HepG2 (cell line): ENCODE data around the gene SARNP. TPM values are rescaled to one million over a fixed set of nuclear protein-coding genes. Genes with fewer than 3 reads are reported as not detected.

Experiments used
- ATAC-seq: fragments of 200-7000 bp; cut with Tn5 transposase; 3 replicates; pipeline ENCODE4 v1.9.1; 2020; ENCODE audit warnings: mild to moderate bottlenecking, moderate library complexity
- BruUV-seq: library from RNA; stranded (reverse); fragments of 400-500 nt; replicated peaks from 2 replicates; lab custom pipeline; 2021; lab: Mats Ljungman, UMichigan
- CTCF ChIA-PET: fragments of 300-600 bp; formaldehyde crosslinking; extraction: SDS; loops from one replicate; lab custom pipeline; 2021; ENCODE audit warnings: low total read pairs, inconsistent platforms, low intra/inter-chr PET ratio; lab: Yijun Ruan, JAX
- POLR2A ChIA-PET: fragments of 350-600 bp; sonication (Branson Sonifier 250); formaldehyde crosslinking; loops from one replicate; lab custom pipeline; 2020; ENCODE audit warnings: antibody characterized with exemption, inconsistent platforms; lab: Yijun Ruan, JAX
- DNase-seq: peaks from one replicate; pipeline ENCODE4 v3.0.0-alpha.2; 2015; ENCODE audit warnings: low spot score
- FAIRE-seq: peaks from 3 replicates; lab custom pipeline; 2011; peaks lifted over from hg19 to GRCh38; lab: Jason Lieb, UNC
- H2AFZ ChIP-seq: one replicate; pipeline ENCODE4 v1.6.1; 2011; ENCODE audit warnings: low read length, inconsistent platforms
- H3K27ac ChIP-seq: fragments of 300-600 bp; 3 replicates; pipeline ENCODE4 v1.8.0; 2011; ENCODE audit warnings: mixed run types, mild to moderate bottlenecking, mixed read lengths, low read length, inconsistent platforms; ENCODE audit not compliant: insufficient read depth; ENCODE audit errors: extremely low read length
- H3K27me3 ChIP-seq, 2 experiments: fragments of 200-600 bp in 1 of 2; 2 replicates in 1 of 2; 3 replicates in 1 of 2; pipeline versions ENCODE4 v1.6.0 to v1.8.0; 2011; ENCODE audit warnings: low read length in 2 of 2, mild to moderate bottlenecking in 2 of 2, moderate library complexity in 2 of 2, inconsistent platforms in 1 of 2; ENCODE audit not compliant: insufficient read depth in 2 of 2, control insufficient read depth in 1 of 2
- H3K36me3 ChIP-seq, 2 experiments: fragments of 200-600 bp in 1 of 2; replicated peaks in 1 of 2; 2 replicates in 1 of 2; 3 replicates in 1 of 2; pipeline versions ENCODE4 v1.5.1 to v1.8.0; 2011; ENCODE audit warnings: low read length in 2 of 2, inconsistent platforms in 1 of 2; ENCODE audit not compliant: insufficient read depth in 2 of 2, control insufficient read depth in 1 of 2
- H3K4me1 ChIP-seq: 2 replicates; pipeline ENCODE4 v1.5.1; 2012; ENCODE audit warnings: low read length, inconsistent platforms; ENCODE audit not compliant: insufficient read depth
- H3K4me2 ChIP-seq: 2 replicates; pipeline ENCODE4 v1.6.0; 2011; ENCODE audit warnings: low read depth, low read length, inconsistent platforms
- H3K4me3 ChIP-seq, 3 experiments: fragments of 200-600 bp in 1 of 3; sonication (generic), shearing (Covaris generic) in 1 of 3; replicated peaks in 1 of 3; 2 replicates each; pipeline ENCODE4 v1.5.1; 2011 to 2016; ENCODE audit warnings: low read length in 3 of 3, inconsistent platforms in 2 of 3, low read depth in 2 of 3, mild to moderate bottlenecking in 2 of 3, control low read depth in 1 of 3, mixed read lengths in 1 of 3; ENCODE audit not compliant: insufficient read depth in 1 of 3
- H3K79me2 ChIP-seq: one replicate; pipeline ENCODE4 v1.6.1; 2011; ENCODE audit warnings: low read length, inconsistent platforms; ENCODE audit not compliant: insufficient read depth
- H3K9ac ChIP-seq: 2 replicates; pipeline ENCODE4 v1.6.0; 2011; ENCODE audit warnings: mild to moderate bottlenecking, low read depth, low read length, inconsistent platforms; ENCODE audit not compliant: insufficient read depth
- H3K9me3 ChIP-seq: 2 replicates; pipeline ENCODE4 v1.5.1; 2012; ENCODE audit warnings: mild to moderate bottlenecking, low read length
- H4K20me1 ChIP-seq: 2 replicates; pipeline ENCODE4 v1.6.0; 2011; ENCODE audit warnings: inconsistent platforms, mild to moderate bottlenecking, low read length, moderate library complexity; ENCODE audit not compliant: insufficient read depth
- BORCS8-MEF2B ChIP-seq: sonication (generic); formaldehyde crosslinking; IDR thresholded peaks from 2 replicates; pipeline ENCODE4 v1.8.0; 2022; ENCODE audit warnings: mild to moderate bottlenecking, missing genetic modification reagents
- CBX1 ChIP-seq: IDR thresholded peaks from one replicate; pipeline ENCODE4 v1.6.1; 2016; ENCODE audit warnings: antibody characterized with exemption, low read depth
- DR1 ChIP-seq: sonication (generic); formaldehyde crosslinking; IDR thresholded peaks from 2 replicates; pipeline ENCODE4 v1.8.0; 2021; ENCODE audit warnings: mild to moderate bottlenecking, missing genetic modification reagents, inconsistent platforms
- FOXC1 ChIP-seq: sonication (generic); formaldehyde crosslinking; IDR thresholded peaks from 2 replicates; pipeline ENCODE4 v1.8.0; 2022; ENCODE audit warnings: mild to moderate bottlenecking, missing genetic modification reagents, borderline replicate concordance
- GZF1 ChIP-seq: sonication (generic); formaldehyde crosslinking; IDR thresholded peaks from 2 replicates; pipeline ENCODE4 v1.5.1; 2020; ENCODE audit warnings: mild to moderate bottlenecking, missing genetic modification reagents
- KDM6A ChIP-seq: IDR thresholded peaks from 2 replicates; pipeline ENCODE4 v1.6.1; 2016; ENCODE audit warnings: low read depth
- KLF11 ChIP-seq: IDR thresholded peaks from 2 replicates; pipeline ENCODE4 v1.6.1; 2016; ENCODE audit warnings: missing compliant biosample characterization
- KLF16 ChIP-seq, 2 experiments: sonication (generic) in 1 of 2; formaldehyde crosslinking in 1 of 2; IDR thresholded peaks; 2 replicates each; pipeline versions ENCODE4 v1.6.1 to v1.8.0; 2016 to 2023; ENCODE audit warnings: missing genetic modification reagents in 2 of 2, missing compliant biosample characterization in 1 of 2
- MATR3 ChIP-seq: sonication (generic); formaldehyde crosslinking; IDR thresholded peaks from 2 replicates; pipeline ENCODE4 v1.4.0; 2020; ENCODE audit warnings: missing genetic modification reagents
- MTA3 ChIP-seq: sonication (generic); formaldehyde crosslinking; IDR thresholded peaks from 2 replicates; pipeline ENCODE4 v1.4.0; 2020; ENCODE audit warnings: missing genetic modification reagents
- RAD21 ChIP-seq: fragments of 450-650 bp; formaldehyde crosslinking; IDR thresholded peaks from 2 replicates; pipeline ENCODE4 v1.5.0; 2020; ENCODE audit warnings: mild to moderate bottlenecking
- REPIN1 ChIP-seq: sonication (generic); formaldehyde crosslinking; IDR thresholded peaks from 2 replicates; pipeline ENCODE4 v1.8.0; 2022; ENCODE audit warnings: missing genetic modification reagents, low read depth, mild to moderate bottlenecking, borderline replicate concordance
- SMAD3 ChIP-seq: sonication (generic); formaldehyde crosslinking; IDR thresholded peaks from 2 replicates; pipeline ENCODE4 v1.4.0; 2020; ENCODE audit warnings: missing genetic modification reagents
- ZFP1 ChIP-seq: IDR thresholded peaks from 2 replicates; pipeline ENCODE4 v1.6.1; 2016
- ZFP36L1 ChIP-seq: sonication (generic); formaldehyde crosslinking; IDR thresholded peaks from 2 replicates; pipeline ENCODE4 v1.8.0; 2022; ENCODE audit warnings: mild to moderate bottlenecking, missing genetic modification reagents, moderate library complexity
- ZFP41 ChIP-seq: sonication (generic); formaldehyde crosslinking; IDR thresholded peaks from 2 replicates; pipeline ENCODE4 v1.4.0; 2020; ENCODE audit warnings: mild to moderate bottlenecking, missing genetic modification reagents, borderline replicate concordance
- ZFX ChIP-seq: sonication (generic); formaldehyde crosslinking; IDR thresholded peaks from 2 replicates; pipeline ENCODE4 v1.4.0; 2020; ENCODE audit warnings: mild to moderate bottlenecking, low read depth, missing genetic modification reagents, moderate library complexity
- ZNF224 ChIP-seq: sonication (generic); formaldehyde crosslinking; IDR thresholded peaks from 2 replicates; pipeline ENCODE4 v1.5.0; 2020; ENCODE audit warnings: mild to moderate bottlenecking, missing genetic modification reagents
- ZNF234 ChIP-seq: sonication (generic); formaldehyde crosslinking; conservative IDR thresholded peaks from 2 replicates; pipeline ENCODE4 v1.5.1; 2020; ENCODE audit warnings: mild to moderate bottlenecking, missing genetic modification reagents
- ZNF317 ChIP-seq: sonication (generic); formaldehyde crosslinking; IDR thresholded peaks from 2 replicates; pipeline ENCODE4 v1.5.0; 2020; ENCODE audit warnings: mild to moderate bottlenecking, missing genetic modification reagents
- ZNF329 ChIP-seq: sonication (generic); formaldehyde crosslinking; IDR thresholded peaks from 2 replicates; pipeline ENCODE4 v1.9.0; 2021; ENCODE audit warnings: low read depth, mild to moderate bottlenecking, missing genetic modification reagents
- ZNF446 ChIP-seq: sonication (generic); formaldehyde crosslinking; IDR thresholded peaks from 2 replicates; pipeline ENCODE4 v1.5.0; 2020; ENCODE audit warnings: mild to moderate bottlenecking, missing genetic modification reagents
- WGBS: methylation state at CpG from one replicate; pipeline ENCODE4 v1.1.6; 2017; ENCODE audit warnings: low lambda C conversion rate; 5-methylcytosine and 5-hydroxymethylcytosine counted together
- in situ Hi-C: cut with HindIII; loops from 2 replicates; pipeline ENCODE4 v1.10.0; 2017; ENCODE audit warnings: low pct_unique_long_range_greater_than_20kb; ENCODE audit not compliant: extremely low pct_ligation_motif_present
- intact Hi-C: fragments of 100-400 bp; cut with micrococcal nuclease; formaldehyde crosslinking; loops from one replicate; pipeline ENCODE4 v1.10.0; 2022; ENCODE audit not compliant: unreplicated experiment
- polyA plus RNA-seq, 8 experiments: library from polyadenylated mRNA; depleted of rRNA in 3 of 8; stranded (reverse) in 7 of 8; unstranded in 1 of 8; fragments of >200 nt; fragmentation: Illumina TruSeq in 4 of 8; extraction: Trizol in 4 of 8; gene quantifications; 2 replicates each; pipeline versions ENCODE4 v1.2.1 to v1.2.3, GENCODE V29; 2011 to 2016; ENCODE audit warnings: low read depth in 4 of 8, missing spikeins in 1 of 8, mixed read lengths in 1 of 8; ENCODE audit not compliant: insufficient read depth in 1 of 8
- total RNA-seq, 5 experiments: library from RNA; depleted of rRNA; stranded (reverse); fragments of >200 nt; fragmentation: Illumina TruSeq; extraction: Trizol; gene quantifications; 2 replicates each; pipeline ENCODE4 v1.2.3, GENCODE V29; 2016; ENCODE audit warnings: low read depth in 1 of 5
- TF ChIP-seq, protein P1 (sequence below): sonication (generic); formaldehyde crosslinking; IDR thresholded peaks from 2 replicates; pipeline ENCODE4 v1.4.0; 2020; ENCODE audit warnings: missing genetic modification reagents
- TF ChIP-seq, protein P2 (sequence below): sonication (generic); formaldehyde crosslinking; IDR thresholded peaks from 2 replicates; pipeline ENCODE4 v1.8.0; 2022; ENCODE audit warnings: mild to moderate bottlenecking, missing genetic modification reagents, moderate library complexity

Gene SARNP
- total and polyA plus RNA-seq, 2 of the 13 experiments (the other 11 are each of a cell fraction or from before 2014, with no cell fraction given) = 59.0 to 95.4 TPM

DNA sequence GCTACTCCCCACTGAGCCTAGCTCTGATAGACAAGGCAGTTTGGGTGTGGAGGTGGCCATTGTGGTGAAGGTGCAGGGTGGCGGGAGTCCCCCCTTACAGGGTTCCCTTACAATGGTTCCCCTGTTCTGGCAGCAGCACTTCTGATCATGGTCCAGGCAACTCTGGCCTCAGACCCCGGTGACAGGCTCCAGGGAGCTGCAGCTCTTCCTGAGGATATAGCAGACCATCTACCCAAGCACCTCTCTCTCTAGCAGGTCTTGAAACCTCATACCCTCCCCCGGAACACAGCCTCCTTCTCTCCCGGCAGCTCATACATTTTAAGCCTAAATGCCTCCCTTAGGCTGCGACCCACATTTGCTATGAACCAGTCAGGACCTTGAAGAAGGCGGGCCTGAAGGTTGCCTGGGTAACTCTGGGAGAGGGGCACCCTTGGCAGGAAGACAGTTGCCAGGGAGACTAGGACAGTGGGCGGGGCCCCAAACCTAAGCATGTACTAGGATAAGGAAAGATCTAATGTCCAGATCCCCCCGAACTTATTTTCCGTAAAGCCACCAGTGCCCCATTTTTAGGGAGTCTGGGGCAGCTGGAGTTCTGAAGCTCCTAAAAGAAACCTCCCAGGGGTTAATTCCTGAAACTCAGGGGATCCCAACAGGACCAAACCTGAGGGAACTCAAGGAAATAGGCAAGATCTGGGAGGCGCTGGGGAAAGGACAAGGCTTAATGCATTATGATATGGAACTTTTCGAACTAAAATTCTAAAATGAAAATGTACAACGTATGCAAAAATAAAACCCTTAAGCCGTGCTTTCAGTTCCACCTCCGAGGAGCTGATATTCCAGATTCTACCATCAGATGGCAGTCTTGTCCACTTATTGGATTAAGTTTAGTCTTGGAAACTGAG, 79.2 kb downstream of the SARNP start:
- no peaks in the 10 kb centered on the region for H4K20me1 ChIP-seq
- peaks cover 36% of the 10 kb centered on the region for H3K4me1 ChIP-seq
- POLR2A ChIA-PET = interaction anchor here (0.8 to 3.1 kb wide), 14 partner anchors 9 to 342 kb away, joined by 3 to 27 read pairs (median 4); partner anchors contain the start of genes CD63, DNAJC14, ORMDL2 and PYM1
- H3K4me2 ChIP-seq = peak overlapping the region; percentile 84
- H3K79me2 ChIP-seq = no peaks in the 10 kb centered on the region
- CTCF ChIA-PET = interaction anchor here (0.7 to 3.3 kb wide), 9 partner anchors 56 to 451 kb away, joined by 3 to 23 read pairs (median 3); partner anchors contain the start of gene SMARCC2
- H3K27ac ChIP-seq = peak overlapping the region; percentile 34
- peaks cover 0 to 6% of the 10 kb centered on the region in 2 experiments; a peak in 2 of 5 replicates for H3K27me3 ChIP-seq
- no peaks in the 10 kb centered on the region for H3K9me3 ChIP-seq
- H3K36me3 ChIP-seq = no peaks in the 10 kb centered on the region
- peak overlapping the region; percentile 50 to 66 (median 63) for H3K4me3 ChIP-seq
- no TSS peak for BruUV-seq
- H2AFZ ChIP-seq = peak overlapping the region; percentile 85
- DNase-seq (peak; percentile 72), FAIRE-seq (peak; percentile 96), ATAC-seq (peak; percentile 57)
- WGBS = 0% methylated on average over 12 of the region's 14 CpGs
- intact Hi-C loops = loop anchor here (1.0 to 5.0 kb wide), 3 partner anchors 59 to 299 kb away; partner anchors contain the start of gene DGKA
- H3K9ac ChIP-seq = peak overlapping the region; percentile 39
- in situ Hi-C loops = loop anchor here (5.0 kb wide), 4 partner anchors 59 to 294 kb away; no protein-coding TSS in a partner anchor
- no peak for TF ChIP-seq ZFP36L1 (CRISPR knock-in tag)
- TF ChIP-seq ZNF224 = no peak
- 0 out of 2 replicates have a peak, but pooled peaks have one; percentile 11 for TF ChIP-seq SMAD3 (CRISPR knock-in tag)
- no peak for TF ChIP-seq CBX1
- TF ChIP-seq, protein P1, sequence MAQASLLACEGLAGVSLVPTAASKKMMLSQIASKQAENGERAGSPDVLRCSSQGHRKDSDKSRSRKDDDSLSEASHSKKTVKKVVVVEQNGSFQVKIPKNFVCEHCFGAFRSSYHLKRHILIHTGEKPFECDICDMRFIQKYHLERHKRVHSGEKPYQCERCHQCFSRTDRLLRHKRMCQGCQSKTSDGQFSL (CRISPR knock-in tag) = no peak
- TF ChIP-seq ZNF329 (CRISPR knock-in tag) = no peak
- no peak for TF ChIP-seq ZNF317 (CRISPR knock-in tag)
- no peak for TF ChIP-seq KLF11 (CRISPR knock-in tag)
- no peak for TF ChIP-seq ZNF234 (CRISPR knock-in tag)
- TF ChIP-seq MTA3 (CRISPR knock-in tag) = no peak
- peak; percentile 71; the same call in 1 of the 2 replicates for TF ChIP-seq RAD21 (CRISPR knock-in tag)
- no peak for TF ChIP-seq DR1 (CRISPR knock-in tag)
- no peak for TF ChIP-seq GZF1 (CRISPR knock-in tag)
- TF ChIP-seq ZNF446 (CRISPR knock-in tag) = no peak
- TF ChIP-seq MATR3 = no peak
- no peak for TF ChIP-seq REPIN1 (CRISPR knock-in tag)
- TF ChIP-seq, protein P2, sequence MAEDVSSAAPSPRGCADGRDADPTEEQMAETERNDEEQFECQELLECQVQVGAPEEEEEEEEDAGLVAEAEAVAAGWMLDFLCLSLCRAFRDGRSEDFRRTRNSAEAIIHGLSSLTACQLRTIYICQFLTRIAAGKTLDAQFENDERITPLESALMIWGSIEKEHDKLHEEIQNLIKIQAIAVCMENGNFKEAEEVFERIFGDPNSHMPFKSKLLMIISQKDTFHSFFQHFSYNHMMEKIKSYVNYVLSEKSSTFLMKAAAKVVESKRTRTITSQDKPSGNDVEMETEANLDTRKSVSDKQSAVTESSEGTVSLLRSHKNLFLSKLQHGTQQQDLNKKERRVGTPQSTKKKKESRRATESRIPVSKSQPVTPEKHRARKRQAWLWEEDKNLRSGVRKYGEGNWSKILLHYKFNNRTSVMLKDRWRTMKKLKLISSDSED (CRISPR knock-in tag) = no peak
- no peak for TF ChIP-seq KDM6A (CRISPR knock-in tag)
- TF ChIP-seq KLF16 (CRISPR knock-in tag; IDR thresholded peaks at IDR 0.05) = no peak
- TF ChIP-seq ZFP41 = no peak
- no peak for TF ChIP-seq ZFX
- 0 out of 2 replicates have a peak, but pooled peaks have one; percentile 39 for TF ChIP-seq FOXC1
- no peak for TF ChIP-seq BORCS8-MEF2B (CRISPR knock-in tag)
- TF ChIP-seq ZFP1 (CRISPR knock-in tag) = no peak
